ENCODE measurements around the gene DLL3.

The DLL3 gene

DNA sequence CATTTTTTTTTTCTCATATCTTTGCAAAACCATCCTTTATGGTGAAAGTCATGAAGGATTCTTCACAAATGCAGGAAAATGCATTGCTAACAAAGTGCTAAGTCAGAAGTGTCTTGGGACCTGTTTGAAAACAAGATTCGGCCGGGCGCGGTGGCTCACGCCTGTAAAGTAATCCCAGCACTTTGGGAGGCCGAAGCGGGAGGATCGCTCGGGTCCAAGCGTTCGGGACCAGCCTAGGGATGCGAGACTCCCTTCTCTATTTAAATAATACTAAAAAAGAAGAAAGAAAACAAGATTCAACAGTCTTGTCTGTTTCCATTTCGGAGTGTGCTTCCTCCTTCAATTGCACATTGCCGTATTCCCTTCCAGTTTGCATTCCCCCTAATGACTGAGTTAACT, 33.1 kb downstream of the DLL3 start:
- no CpG with 5 or more reads among the region's 14 CpGs for WGBS (ENCODE audit: extremely low coverage, insufficient coverage, low lambda C conversion rate)
- Histone ChIP-seq H3K4me3 (ENCODE audit: low read length) (peak overlapping the region; percentile 88), H3K4me1 (ENCODE audit: control insufficient read depth, low read depth, low read length) (no peaks in the 10 kb centered on the region), H3K27ac (ENCODE audit: low read depth, low read length) (no peak overlapping the region), H4K8ac (ENCODE audit: low read depth, low read length) (no peak overlapping the region), H3K23ac (ENCODE audit: low read length) (no peak overlapping the region), H3K18ac (ENCODE audit: low read length) (no peak overlapping the region), H2BK5ac (ENCODE audit: low read length) (no peak overlapping the region), H4K5ac (ENCODE audit: low read length) (no peak overlapping the region), H3K27me3 (ENCODE audit: insufficient read depth, low read length, poor library complexity) (no peaks in the 10 kb centered on the region), H3K4ac (ENCODE audit: low read depth, low read length) (no peak overlapping the region), H2BK120ac (ENCODE audit: low read depth, low read length) (no peak overlapping the region), H3K79me2 (ENCODE audit: control insufficient read depth, insufficient read depth, low read length) (no peaks in the 10 kb centered on the region), H3K36me3 (ENCODE audit: control insufficient read depth, insufficient read depth, low read length) (no peaks in the 10 kb centered on the region), H2BK15ac (replicated peaks; ENCODE audit: low read depth) (no peak overlapping the region), H2AK5ac (ENCODE audit: low read length) (no peak overlapping the region), H3K9ac (ENCODE audit: low read length) (peak overlapping the region; percentile 83), H3K79me1 (ENCODE audit: low read length) (peaks cover 2% of the 10 kb centered on the region), H3K56ac (ENCODE audit: low read length) (peak overlapping the region; percentile 96), H3K4me2 (ENCODE audit: low read length) (peak overlapping the region; percentile 100)
- no peak for DNase-seq

GRCh38 chr19:39532233-39533002, 33.7 kb downstream of the DLL3 start, which contains the start of gene EID2B:
EID2B (minus strand) TSS chr19:39532852; CDS start chr19:39532802, 50 bp downstream.
- DNase-seq, result peak; percentile 95
- H3K56ac ChIP-seq (ENCODE audit: low read length), result peak within 1 kb of the TSS; percentile 96
- peak within 1 kb of the TSS; percentile 88 for H3K4me3 ChIP-seq (ENCODE audit: low read length)
- H3K79me1 ChIP-seq (ENCODE audit: low read length), result peaks cover 2% of the 10 kb centered on the region
- H2BK120ac ChIP-seq (ENCODE audit: low read depth, low read length), result no peak within 1 kb of the TSS
- no peaks in the 10 kb centered on the region for H3K79me2 ChIP-seq (ENCODE audit: control insufficient read depth, insufficient read depth, low read length)
- WGBS (ENCODE audit: extremely low coverage, insufficient coverage, low lambda C conversion rate), result no CpG with 5 or more reads among the region's 65 CpGs
- no peaks in the 10 kb centered on the region for H3K27me3 ChIP-seq (ENCODE audit: insufficient read depth, low read length, poor library complexity)
- H2BK5ac ChIP-seq (ENCODE audit: low read length), result no peak within 1 kb of the TSS
- no peak within 1 kb of the TSS for H2AK5ac ChIP-seq (ENCODE audit: low read length)
- no peak within 1 kb of the TSS for H2BK15ac ChIP-seq (replicated peaks; ENCODE audit: low read depth)
- no peak within 1 kb of the TSS for H4K5ac ChIP-seq (ENCODE audit: low read length)
- H3K4me1 ChIP-seq (ENCODE audit: control insufficient read depth, low read depth, low read length), result no peaks in the 10 kb centered on the region
- H3K18ac ChIP-seq (ENCODE audit: low read length), result peak within 1 kb of the TSS; percentile 22
- H3K23ac ChIP-seq (ENCODE audit: low read length), result peak within 1 kb of the TSS; percentile 68
- H3K36me3 ChIP-seq (ENCODE audit: control insufficient read depth, insufficient read depth, low read length), result no peaks in the 10 kb centered on the region
- no peak within 1 kb of the TSS for H3K27ac ChIP-seq (ENCODE audit: low read depth, low read length)
- no peak within 1 kb of the TSS for H4K8ac ChIP-seq (ENCODE audit: low read depth, low read length)
- no peak within 1 kb of the TSS for H3K4ac ChIP-seq (ENCODE audit: low read depth, low read length)
- H3K9ac ChIP-seq (ENCODE audit: low read length), result peak within 1 kb of the TSS; percentile 83
- peak within 1 kb of the TSS; percentile 100 for H3K4me2 ChIP-seq (ENCODE audit: low read length)

- no peaks in the 10 kb centered on the region for H3K79me2 ChIP-seq (ENCODE audit: control insufficient read depth, insufficient read depth, low read length)
- no peak overlapping the region for H3K4me3 ChIP-seq (ENCODE audit: low read length)
- H3K18ac ChIP-seq (ENCODE audit: low read length), result no peak overlapping the region
- H3K4me2 ChIP-seq (ENCODE audit: low read length), result no peak overlapping the region
- no peak overlapping the region for H3K9ac ChIP-seq (ENCODE audit: low read length)
- no peak overlapping the region for H3K56ac ChIP-seq (ENCODE audit: low read length)
- H3K23ac ChIP-seq (ENCODE audit: low read length), result no peak overlapping the region
- no peak overlapping the region for H2BK120ac ChIP-seq (ENCODE audit: low read depth, low read length)
- no peak overlapping the region for H2BK5ac ChIP-seq (ENCODE audit: low read length)
- H2AK5ac ChIP-seq (ENCODE audit: low read length), result no peak overlapping the region
- H4K8ac ChIP-seq (ENCODE audit: low read depth, low read length), result no peak overlapping the region
- H3K79me1 ChIP-seq (ENCODE audit: low read length), result peaks cover 2% of the 10 kb centered on the region
- H3K4ac ChIP-seq (ENCODE audit: low read depth, low read length), result no peak overlapping the region
- no peaks in the 10 kb centered on the region for H3K4me1 ChIP-seq (ENCODE audit: control insufficient read depth, low read depth, low read length)
- no peak overlapping the region for H2BK15ac ChIP-seq (replicated peaks; ENCODE audit: low read depth)
- no peaks in the 10 kb centered on the region for H3K27me3 ChIP-seq (ENCODE audit: insufficient read depth, low read length, poor library complexity)
- no peak for DNase-seq
- no peak overlapping the region for H4K5ac ChIP-seq (ENCODE audit: low read length)
- H3K27ac ChIP-seq (ENCODE audit: low read depth, low read length), result no peak overlapping the region
- WGBS (ENCODE audit: extremely low coverage, insufficient coverage, low lambda C conversion rate), result no CpG with 5 or more reads among the region's 12 CpGs
- no peaks in the 10 kb centered on the region for H3K36me3 ChIP-seq (ENCODE audit: control insufficient read depth, insufficient read depth, low read length)
Observed at GRCh38 chr19:39533003-39533512, 34.3 kb downstream of the DLL3 start.

DNA sequence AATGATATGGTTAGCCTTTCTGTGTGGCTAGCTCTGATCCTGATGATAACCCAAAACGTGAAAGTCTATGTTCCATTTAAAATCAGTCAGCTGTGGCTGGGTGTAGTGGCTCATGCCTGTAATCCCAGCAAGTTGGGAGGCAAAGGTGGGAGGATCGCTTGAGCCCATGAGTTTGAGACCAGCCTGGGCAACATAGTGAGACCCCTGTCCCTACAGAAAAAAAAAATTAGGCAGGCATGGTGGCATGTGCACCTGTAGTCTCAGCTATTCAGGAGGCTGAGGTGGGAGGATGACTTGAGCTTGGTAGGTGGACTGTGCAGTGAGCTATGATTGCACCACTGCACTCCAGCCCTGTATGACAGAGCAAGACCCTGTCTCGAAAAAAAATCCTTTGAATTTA, 35.0 kb downstream of the DLL3 start:
- Histone ChIP-seq H3K18ac (ENCODE audit: low read length) (no peak overlapping the region), H3K4me1 (ENCODE audit: control insufficient read depth, low read depth, low read length) (no peaks in the 10 kb centered on the region), H3K23ac (ENCODE audit: low read length) (no peak overlapping the region), H3K79me2 (ENCODE audit: control insufficient read depth, insufficient read depth, low read length) (no peaks in the 10 kb centered on the region), H3K27me3 (ENCODE audit: insufficient read depth, low read length, poor library complexity) (no peaks in the 10 kb centered on the region), H2BK120ac (ENCODE audit: low read depth, low read length) (no peak overlapping the region), H3K4me3 (ENCODE audit: low read length) (no peak overlapping the region), H2BK5ac (ENCODE audit: low read length) (no peak overlapping the region), H3K4me2 (ENCODE audit: low read length) (no peak overlapping the region), H2AK5ac (ENCODE audit: low read length) (no peak overlapping the region), H3K9ac (ENCODE audit: low read length) (no peak overlapping the region), H3K36me3 (ENCODE audit: control insufficient read depth, insufficient read depth, low read length) (no peaks in the 10 kb centered on the region), H3K4ac (ENCODE audit: low read depth, low read length) (no peak overlapping the region), H3K79me1 (ENCODE audit: low read length) (peaks cover 2% of the 10 kb centered on the region), H3K56ac (ENCODE audit: low read length) (no peak overlapping the region), H3K27ac (ENCODE audit: low read depth, low read length) (no peak overlapping the region), H4K5ac (ENCODE audit: low read length) (no peak overlapping the region), H2BK15ac (replicated peaks; ENCODE audit: low read depth) (no peak overlapping the region), H4K8ac (ENCODE audit: low read depth, low read length) (no peak overlapping the region)
- no CpG with 5 or more reads among the region's 3 CpGs for WGBS (ENCODE audit: extremely low coverage, insufficient coverage, low lambda C conversion rate)
- no peak for DNase-seq

- H2BK15ac ChIP-seq (replicated peaks; ENCODE audit: low read depth), result no peak overlapping the region
- H3K36me3 ChIP-seq (ENCODE audit: control insufficient read depth, insufficient read depth, low read length), result no peaks in the 10 kb centered on the region
- no CpG with 5 or more reads among the region's 10 CpGs for WGBS (ENCODE audit: extremely low coverage, insufficient coverage, low lambda C conversion rate)
- H2BK5ac ChIP-seq (ENCODE audit: low read length), result no peak overlapping the region
- H2BK120ac ChIP-seq (ENCODE audit: low read depth, low read length), result no peak overlapping the region
- H3K4me3 ChIP-seq (ENCODE audit: low read length), result peak overlapping the region; percentile 85
- H3K27ac ChIP-seq (ENCODE audit: low read depth, low read length), result peak overlapping the region; percentile 88
- H2AK5ac ChIP-seq (ENCODE audit: low read length), result no peak overlapping the region
- H4K8ac ChIP-seq (ENCODE audit: low read depth, low read length), result no peak overlapping the region
- no peaks in the 10 kb centered on the region for H3K79me1 ChIP-seq (ENCODE audit: low read length)
- H3K4me1 ChIP-seq (ENCODE audit: control insufficient read depth, low read depth, low read length), result peaks cover 2% of the 10 kb centered on the region
- peak; percentile 93 for DNase-seq
- H3K56ac ChIP-seq (ENCODE audit: low read length), result peak overlapping the region; percentile 100
- H3K23ac ChIP-seq (ENCODE audit: low read length), result no peak overlapping the region
- H3K18ac ChIP-seq (ENCODE audit: low read length), result peak overlapping the region; percentile 77
- no peaks in the 10 kb centered on the region for H3K79me2 ChIP-seq (ENCODE audit: control insufficient read depth, insufficient read depth, low read length)
- H3K27me3 ChIP-seq (ENCODE audit: insufficient read depth, low read length, poor library complexity), result no peaks in the 10 kb centered on the region
- no peak overlapping the region for H3K4ac ChIP-seq (ENCODE audit: low read depth, low read length)
- H4K5ac ChIP-seq (ENCODE audit: low read length), result no peak overlapping the region
- H3K9ac ChIP-seq (ENCODE audit: low read length), result peak overlapping the region; percentile 97
- peak overlapping the region; percentile 71 for H3K4me2 ChIP-seq (ENCODE audit: low read length)
Observed at GRCh38 chr19:39539165-39539517, 40.4 kb downstream of the DLL3 start.

Data from mesendoderm (in vitro differentiated cells).